OCI-LY7 (cell line): ENCODE measurements around the gene SERPINA4. TPM values are rescaled to one million over a fixed set of nuclear protein-coding genes. Genes with fewer than 3 reads are reported as not detected.
"Not testable (repeated sequence)": the region's sequence is repeated elsewhere in the genome, so short reads cannot be mapped to it uniquely, and the experiment has no call there.

Source experiments
- BruUV-seq: library from RNA; stranded (reverse); fragments of 400-500 nt; replicated peaks from 2 replicates; lab custom pipeline; 2021; lab: Mats Ljungman, UMichigan
- CTCF ChIA-PET: fragments of 300-600 bp; sonication (Branson Sonifier 250); formaldehyde crosslinking; loops from one replicate; lab custom pipeline; 2022; ENCODE audit warnings: antibody characterized with exemption; ENCODE audit not compliant: unreplicated experiment; lab: Charles Lee
- POLR2A ChIA-PET: fragments of 300-600 bp; sonication (Branson Sonifier 250); formaldehyde crosslinking; loops from one replicate; lab custom pipeline; 2022; ENCODE audit warnings: antibody characterized with exemption; lab: Charles Lee
- DNase-seq: peaks from one replicate; pipeline ENCODE4 v3.0.0-alpha.2; 2015; ENCODE audit warnings: low spot score
- H2AFZ ChIP-seq: fragments of 200-600 bp; sonication (generic), shearing (Covaris generic); 2 replicates; pipeline ENCODE4 v1.6.1; 2014; ENCODE audit warnings: mild to moderate bottlenecking, antibody characterized with exemption, low read length, moderate library complexity
- H3K27ac ChIP-seq: fragments of 200-600 bp; sonication (generic); 2 replicates; pipeline ENCODE4 v1.5.1; 2014; ENCODE audit warnings: mixed run types, low read depth, mild to moderate bottlenecking, moderate library complexity, low read length, inconsistent platforms; ENCODE audit not compliant: poor library complexity, severe bottlenecking
- H3K36me3 ChIP-seq: fragments of 200-600 bp; sonication (generic); 2 replicates; pipeline ENCODE4 v1.6.1; 2014; ENCODE audit warnings: mild to moderate bottlenecking, antibody characterized with exemption, low read length, moderate library complexity, mixed read lengths; ENCODE audit not compliant: insufficient read depth
- H3K4me1 ChIP-seq: fragments of 200-600 bp; sonication (generic); 2 replicates; pipeline ENCODE4 v1.5.1; 2014; ENCODE audit warnings: mild to moderate bottlenecking, low read length; ENCODE audit not compliant: insufficient read depth, poor library complexity, severe bottlenecking
- H3K4me2 ChIP-seq: fragments of 200-600 bp; sonication (generic); 2 replicates; pipeline ENCODE4 v1.6.1; 2014; ENCODE audit warnings: mild to moderate bottlenecking, low read length
- H3K4me3 ChIP-seq: fragments of 200-600 bp; sonication (generic); 2 replicates; pipeline ENCODE4 v1.5.1; 2014; ENCODE audit warnings: mild to moderate bottlenecking, low read depth, low read length; ENCODE audit not compliant: poor library complexity, severe bottlenecking
- H3K79me2 ChIP-seq: fragments of 200-600 bp; sonication (generic); 2 replicates; pipeline ENCODE4 v1.6.1; 2016; ENCODE audit warnings: low read depth, mild to moderate bottlenecking, low read length, moderate library complexity, mixed read lengths; ENCODE audit not compliant: insufficient read depth
- H3K9me2 ChIP-seq: fragments of 200-600 bp; sonication (generic); 2 replicates; pipeline ENCODE4 v1.6.1; 2016; ENCODE audit warnings: mild to moderate bottlenecking, low read length, mixed read lengths; ENCODE audit not compliant: insufficient read depth
- H3K9me3 ChIP-seq: fragments of 200-600 bp; sonication (generic); 2 replicates; pipeline ENCODE4 v1.6.1; 2014; ENCODE audit warnings: mild to moderate bottlenecking, mixed run types, low read length, mixed read lengths
- H4K20me1 ChIP-seq: fragments of 200-600 bp; sonication (generic); 2 replicates; pipeline ENCODE4 v1.6.1; 2014; ENCODE audit warnings: mild to moderate bottlenecking, antibody characterized with exemption, low read length, moderate library complexity, mixed read lengths; ENCODE audit not compliant: insufficient read depth
- EZH2phosphoT487 ChIP-seq: fragments of 200-600 bp; sonication (generic); IDR thresholded peaks from 2 replicates; pipeline ENCODE4 v1.6.1; 2018; ENCODE audit warnings: low read depth, borderline replicate concordance, mild to moderate bottlenecking, mixed run types, antibody characterized with exemption, low read length, moderate library complexity, mixed read lengths
- intact Hi-C: fragments of 100-400 bp; cut with micrococcal nuclease; formaldehyde crosslinking; loops from one replicate; pipeline ENCODE4 v1.10.0; 2022; ENCODE audit not compliant: unreplicated experiment
- total RNA-seq, 2 experiments: library from RNA; depleted of rRNA in 1 of 2; stranded (reverse); fragments of >200 nt in 1 of 2; shearing (Covaris generic) in 1 of 2; gene quantifications; 2 replicates each; pipeline ENCODE4 v1.2.3, GENCODE V29; 2014 to 2022
- TF ChIP-seq, protein P1 (sequence below): fragments of 200-600 bp; sonication (generic); conservative IDR thresholded peaks from 2 replicates; pipeline ENCODE4 v1.5.1; 2014; ENCODE audit warnings: mild to moderate bottlenecking, antibody characterized with exemption, low read length, moderate library complexity, mixed read lengths

SERPINA4 gene
- total RNA-seq, 2 experiments from 2014 or later = not detected

DNA sequence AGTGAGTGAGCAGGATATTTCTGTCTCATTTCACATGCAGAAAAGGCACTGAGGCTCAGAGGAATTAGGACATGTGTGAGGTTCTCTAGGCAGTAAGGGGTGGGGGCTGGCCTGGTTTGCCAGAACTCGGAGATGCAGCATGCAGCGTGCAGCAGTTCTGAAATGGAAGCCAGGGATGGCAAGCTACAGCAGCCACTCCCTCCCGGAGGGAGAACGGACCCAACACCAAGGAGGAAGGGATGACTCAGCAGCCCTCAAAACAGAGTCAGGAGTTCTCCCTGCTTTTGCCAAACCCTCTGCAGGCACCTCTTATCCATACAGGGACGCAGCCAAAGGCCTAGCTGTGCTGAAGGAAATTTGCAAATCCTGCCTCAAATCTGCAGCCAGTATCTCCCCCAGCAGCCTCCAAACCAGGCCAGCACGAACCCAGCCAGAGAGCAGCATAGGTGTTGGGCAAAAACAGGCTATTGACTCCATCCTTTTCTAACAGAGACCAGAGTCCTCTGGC lies 40.7 kb downstream of the SERPINA4 start:
- Histone ChIP-seq H3K27ac (no peak overlapping the region), H3K4me1 (no peaks in the 10 kb centered on the region), H3K9me2 (no peaks in the 10 kb centered on the region), H3K4me3 (no peak overlapping the region), H3K36me3 (no peaks in the 10 kb centered on the region), H2AFZ (no peak overlapping the region), H3K79me2 (no peaks in the 10 kb centered on the region), H4K20me1 (no peaks in the 10 kb centered on the region), H3K9me3 (no peaks in the 10 kb centered on the region), H3K4me2 (no peak overlapping the region)
- TF ChIP-seq, protein P1, sequence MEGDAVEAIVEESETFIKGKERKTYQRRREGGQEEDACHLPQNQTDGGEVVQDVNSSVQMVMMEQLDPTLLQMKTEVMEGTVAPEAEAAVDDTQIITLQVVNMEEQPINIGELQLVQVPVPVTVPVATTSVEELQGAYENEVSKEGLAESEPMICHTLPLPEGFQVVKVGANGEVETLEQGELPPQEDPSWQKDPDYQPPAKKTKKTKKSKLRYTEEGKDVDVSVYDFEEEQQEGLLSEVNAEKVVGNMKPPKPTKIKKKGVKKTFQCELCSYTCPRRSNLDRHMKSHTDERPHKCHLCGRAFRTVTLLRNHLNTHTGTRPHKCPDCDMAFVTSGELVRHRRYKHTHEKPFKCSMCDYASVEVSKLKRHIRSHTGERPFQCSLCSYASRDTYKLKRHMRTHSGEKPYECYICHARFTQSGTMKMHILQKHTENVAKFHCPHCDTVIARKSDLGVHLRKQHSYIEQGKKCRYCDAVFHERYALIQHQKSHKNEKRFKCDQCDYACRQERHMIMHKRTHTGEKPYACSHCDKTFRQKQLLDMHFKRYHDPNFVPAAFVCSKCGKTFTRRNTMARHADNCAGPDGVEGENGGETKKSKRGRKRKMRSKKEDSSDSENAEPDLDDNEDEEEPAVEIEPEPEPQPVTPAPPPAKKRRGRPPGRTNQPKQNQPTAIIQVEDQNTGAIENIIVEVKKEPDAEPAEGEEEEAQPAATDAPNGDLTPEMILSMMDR = no peak
- no peak for TF ChIP-seq EZH2phosphoT487
- BruUV-seq = no TSS peak
- ChIA-PET POLR2A (no interaction called here), CTCF (no interaction called here)
- intact Hi-C loops = no loop called here
- DNase-seq = no peak

DNA sequence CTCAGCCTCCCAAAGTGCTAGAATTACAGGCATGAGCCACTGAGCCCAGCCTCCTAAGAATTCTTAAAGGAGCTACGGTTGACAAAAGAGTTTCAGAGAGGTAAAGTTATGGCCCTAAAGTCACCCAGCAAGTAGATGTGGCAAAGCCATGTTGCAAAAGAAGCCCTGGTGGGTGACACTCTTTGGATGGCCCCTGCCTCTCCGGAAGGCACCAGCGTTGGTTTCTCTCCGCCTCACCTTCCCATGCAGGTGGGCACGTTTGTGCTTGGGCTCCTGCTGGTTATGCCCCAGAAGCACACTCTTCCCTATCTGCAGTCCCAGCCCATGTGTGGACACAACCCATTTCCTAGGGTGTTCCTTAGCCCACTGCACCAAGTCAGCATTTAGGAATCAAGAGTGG lies 41.5 kb downstream of the SERPINA4 start:
- BruUV-seq = no TSS peak
- intact Hi-C loops = no loop called here
- H3K79me2 ChIP-seq = no peaks in the 10 kb centered on the region

DNA sequence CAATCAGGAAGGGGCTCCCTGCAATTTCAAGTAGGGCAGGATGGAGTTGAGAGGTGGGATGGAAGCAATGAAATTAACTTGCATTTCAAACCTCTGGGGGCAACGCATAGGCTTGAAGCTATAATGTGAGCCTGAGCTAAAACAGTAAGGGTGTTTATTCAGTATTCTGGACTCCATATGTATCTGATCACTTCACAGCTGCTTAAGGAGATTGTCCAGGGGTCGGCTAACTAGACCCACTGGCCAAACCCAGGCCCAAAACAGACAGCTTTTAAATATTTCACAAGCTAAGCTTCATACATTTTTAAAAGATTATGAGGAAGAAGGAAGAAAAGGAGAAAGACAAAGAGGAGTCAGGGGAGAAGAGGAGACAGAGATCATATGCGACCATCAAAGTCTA lies 44.1 kb downstream of the SERPINA4 start:
- POLR2A ChIA-PET = no interaction called here
- no peak overlapping the region for H3K4me3 ChIP-seq
- TF ChIP-seq, protein P1 = no peak
- TF ChIP-seq EZH2phosphoT487 = no peak
- CTCF ChIA-PET = no interaction called here
- no peaks in the 10 kb centered on the region for H3K79me2 ChIP-seq
- no peak overlapping the region for H3K27ac ChIP-seq
- H3K9me3 ChIP-seq = no peaks in the 10 kb centered on the region
- intact Hi-C loops = no loop called here
- no peaks in the 10 kb centered on the region for H3K4me1 ChIP-seq
- H3K36me3 ChIP-seq = no peaks in the 10 kb centered on the region
- H3K4me2 ChIP-seq = no peak overlapping the region
- H3K9me2 ChIP-seq = no peaks in the 10 kb centered on the region
- no TSS peak for BruUV-seq
- H2AFZ ChIP-seq = no peak overlapping the region
- H4K20me1 ChIP-seq = no peaks in the 10 kb centered on the region
- DNase-seq = no peak

More for the DNA sequence above, 41.5 kb downstream of the SERPINA4 start:
- no peak overlapping the region for H3K4me2 ChIP-seq
- no peak for DNase-seq
- H2AFZ ChIP-seq = no peak overlapping the region
- no peaks in the 10 kb centered on the region for H3K4me1 ChIP-seq
- H3K4me3 ChIP-seq = no peak overlapping the region
- no peaks in the 10 kb centered on the region for H3K9me2 ChIP-seq
- POLR2A ChIA-PET = no interaction called here
- no peaks in the 10 kb centered on the region for H4K20me1 ChIP-seq
- CTCF ChIA-PET = no interaction called here
- H3K9me3 ChIP-seq = no peaks in the 10 kb centered on the region
- no peak overlapping the region for H3K27ac ChIP-seq
- H3K36me3 ChIP-seq = no peaks in the 10 kb centered on the region
- TF ChIP-seq EZH2phosphoT487 = no peak
- TF ChIP-seq, protein P1 = no peak

- DNase-seq, H3K9me3 ChIP-seq, H3K4me2 ChIP-seq, H3K9me2 ChIP-seq, H3K4me1 ChIP-seq, H3K36me3 ChIP-seq, H3K79me2 ChIP-seq, intact Hi-C loops, H3K4me3 ChIP-seq, H2AFZ ChIP-seq, H3K27ac ChIP-seq, CTCF ChIA-PET, H4K20me1 ChIP-seq, POLR2A ChIA-PET, BruUV-seq: not testable (repeated sequence)
Observed at GRCh38 chr14:94608966-94609365, 47.7 kb downstream of the SERPINA4 start.
